Chondrocyte (in vitro differentiated cells): Measurements from ENCODE around the gene BAIAP2. TPM values are rescaled to one million over a fixed set of nuclear protein-coding genes. Genes with fewer than 3 reads are reported as not detected.
A peak's percentile ranks its signal among the peaks of the same experiment; 100 is the strongest.

Source experiments
- DNase-seq: peaks from one replicate; pipeline ENCODE4 v3.0.0; 2021; ENCODE audit warnings: mixed read lengths, low spot score
- H3K27ac Mint-ChIP-seq: one replicate; pipeline ENCODE4 v1.8.0; 2021; ENCODE audit warnings: mild to moderate bottlenecking, moderate library complexity, mixed read lengths; ENCODE audit not compliant: unreplicated experiment
- H3K27me3 Mint-ChIP-seq: 2 replicates; pipeline ENCODE4 v1.8.0; 2021; ENCODE audit warnings: low read depth, mixed read lengths
- H3K36me3 Mint-ChIP-seq: 2 replicates; pipeline ENCODE4 v1.8.0; 2021; ENCODE audit warnings: low read depth, mixed read lengths
- H3K4me1 Mint-ChIP-seq: 2 replicates; pipeline ENCODE4 v1.8.0; 2021; ENCODE audit warnings: low read depth, mild to moderate bottlenecking, mixed read lengths
- H3K4me3 Mint-ChIP-seq: one replicate; pipeline ENCODE4 v1.8.0; 2021; ENCODE audit warnings: mild to moderate bottlenecking, moderate library complexity, mixed read lengths; ENCODE audit not compliant: unreplicated experiment
- H3K9me3 Mint-ChIP-seq: 2 replicates; pipeline ENCODE4 v1.8.0; 2021; ENCODE audit warnings: low read depth, mixed read lengths
- total RNA-seq: library from RNA; stranded (reverse); gene quantifications from 3 replicates; pipeline ENCODE4 v1.2.1, GENCODE V29; 2021
- TF ChIP-seq, protein P1 (sequence below): fragments of 200-600 bp; sonication (generic); IDR thresholded peaks from 2 replicates; pipeline ENCODE4 v1.5.0; 2021; ENCODE audit warnings: antibody characterized with exemption, mild to moderate bottlenecking, moderate library complexity

Gene BAIAP2
- total RNA-seq, 1 donor from 2014 or later = 29.5 TPM

DNA sequence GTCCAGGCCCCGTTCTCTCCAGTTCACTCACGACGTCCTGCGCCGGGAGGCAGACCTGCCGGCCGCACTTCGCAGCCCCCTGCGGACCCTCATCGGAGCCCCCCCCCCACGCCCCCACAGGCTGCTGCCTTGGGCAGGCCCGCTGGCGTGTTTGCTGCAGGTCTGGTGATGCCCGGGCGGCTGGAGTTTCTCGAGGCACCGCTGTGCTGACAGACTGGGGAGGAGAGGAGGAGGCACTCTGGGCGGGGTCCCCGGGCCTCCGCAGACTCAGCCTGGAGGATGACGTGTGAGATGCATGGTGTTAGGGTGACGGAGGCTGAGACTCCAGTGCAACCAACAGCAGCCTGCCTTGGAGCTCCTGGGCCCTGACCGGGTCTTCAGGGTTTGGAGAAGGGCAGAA is 24.1 kb downstream of the BAIAP2 start:
- Mint-ChIP-seq H3K9me3 (no peaks in the 10 kb centered on the region), H3K36me3 (peaks cover 4% of the 10 kb centered on the region), H3K27me3 (no peaks in the 10 kb centered on the region), H3K4me1 (peaks cover 47% of the 10 kb centered on the region), H3K4me3 (no peak overlapping the region), H3K27ac (no peak overlapping the region)
- DNase-seq = no peak
- TF ChIP-seq, protein P1, sequence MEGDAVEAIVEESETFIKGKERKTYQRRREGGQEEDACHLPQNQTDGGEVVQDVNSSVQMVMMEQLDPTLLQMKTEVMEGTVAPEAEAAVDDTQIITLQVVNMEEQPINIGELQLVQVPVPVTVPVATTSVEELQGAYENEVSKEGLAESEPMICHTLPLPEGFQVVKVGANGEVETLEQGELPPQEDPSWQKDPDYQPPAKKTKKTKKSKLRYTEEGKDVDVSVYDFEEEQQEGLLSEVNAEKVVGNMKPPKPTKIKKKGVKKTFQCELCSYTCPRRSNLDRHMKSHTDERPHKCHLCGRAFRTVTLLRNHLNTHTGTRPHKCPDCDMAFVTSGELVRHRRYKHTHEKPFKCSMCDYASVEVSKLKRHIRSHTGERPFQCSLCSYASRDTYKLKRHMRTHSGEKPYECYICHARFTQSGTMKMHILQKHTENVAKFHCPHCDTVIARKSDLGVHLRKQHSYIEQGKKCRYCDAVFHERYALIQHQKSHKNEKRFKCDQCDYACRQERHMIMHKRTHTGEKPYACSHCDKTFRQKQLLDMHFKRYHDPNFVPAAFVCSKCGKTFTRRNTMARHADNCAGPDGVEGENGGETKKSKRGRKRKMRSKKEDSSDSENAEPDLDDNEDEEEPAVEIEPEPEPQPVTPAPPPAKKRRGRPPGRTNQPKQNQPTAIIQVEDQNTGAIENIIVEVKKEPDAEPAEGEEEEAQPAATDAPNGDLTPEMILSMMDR = no peak

DNA sequence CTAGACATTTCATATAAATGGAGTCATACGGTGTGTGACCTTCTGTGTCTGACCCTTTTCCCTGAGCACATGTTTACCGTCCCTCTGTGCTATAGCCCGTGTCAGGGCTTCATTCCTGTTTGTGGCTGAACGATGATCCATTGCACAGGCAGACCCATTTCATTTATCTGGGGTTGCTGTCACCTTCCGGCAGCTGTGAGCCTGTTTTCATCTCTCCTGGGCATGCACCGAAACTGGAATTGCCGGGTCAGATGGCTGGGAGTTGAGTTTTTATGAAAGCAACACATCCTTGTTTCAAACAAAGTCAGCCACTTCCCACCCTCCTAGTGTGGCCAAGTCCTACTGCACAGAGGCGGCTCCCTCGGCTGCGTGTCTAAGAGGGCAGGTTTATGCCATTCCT is 25.5 kb downstream of the BAIAP2 start:
- Mint-ChIP-seq H3K36me3 (peaks cover 4% of the 10 kb centered on the region), H3K4me3 (no peak overlapping the region), H3K9me3 (no peaks in the 10 kb centered on the region), H3K27ac (peak overlapping the region; percentile 47), H3K27me3 (no peaks in the 10 kb centered on the region), H3K4me1 (peaks cover 58% of the 10 kb centered on the region)
- no peak for DNase-seq
- TF ChIP-seq, protein P1 = no peak

DNA sequence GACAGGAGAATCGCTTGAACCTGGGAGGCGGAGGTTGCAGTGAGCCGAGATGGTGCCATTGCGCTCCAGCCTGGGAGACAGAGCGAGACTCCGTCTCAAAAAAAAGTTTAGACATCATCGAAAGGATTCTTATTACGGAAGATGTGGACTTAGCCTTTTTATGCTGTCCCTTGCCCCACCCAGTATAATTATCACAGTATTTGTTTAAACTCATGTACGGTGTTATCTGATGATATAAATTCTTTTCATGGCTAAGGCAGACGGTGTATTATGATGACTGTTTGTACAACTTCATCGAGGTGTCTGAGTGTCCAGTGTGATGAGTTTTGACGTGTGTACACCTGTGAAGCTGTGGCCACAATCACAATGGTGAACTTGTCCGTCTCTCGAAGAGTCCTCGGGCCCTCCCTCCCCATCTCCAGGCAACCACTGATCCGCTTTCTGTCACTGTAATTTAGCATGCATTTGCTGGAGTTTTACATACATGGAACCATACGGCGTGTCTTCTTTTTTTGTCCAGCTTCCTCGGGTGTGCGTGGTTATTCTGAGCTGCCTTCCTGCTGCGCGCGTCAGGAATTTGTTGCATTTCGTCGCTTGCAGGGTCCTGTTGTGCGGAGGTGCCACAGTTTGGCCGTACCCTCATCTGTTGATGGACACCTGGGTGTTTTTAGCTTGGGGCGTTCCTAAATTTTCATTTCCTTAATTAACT is 26.2 kb downstream of the BAIAP2 start:
- Mint-ChIP-seq H3K9me3 (no peaks in the 10 kb centered on the region), H3K4me1 (peaks cover 61% of the 10 kb centered on the region), H3K36me3 (peaks cover 4% of the 10 kb centered on the region), H3K27ac (no peak overlapping the region), H3K4me3 (no peak overlapping the region), H3K27me3 (no peaks in the 10 kb centered on the region)
- TF ChIP-seq, protein P1 = no peak
- no peak for DNase-seq

DNA sequence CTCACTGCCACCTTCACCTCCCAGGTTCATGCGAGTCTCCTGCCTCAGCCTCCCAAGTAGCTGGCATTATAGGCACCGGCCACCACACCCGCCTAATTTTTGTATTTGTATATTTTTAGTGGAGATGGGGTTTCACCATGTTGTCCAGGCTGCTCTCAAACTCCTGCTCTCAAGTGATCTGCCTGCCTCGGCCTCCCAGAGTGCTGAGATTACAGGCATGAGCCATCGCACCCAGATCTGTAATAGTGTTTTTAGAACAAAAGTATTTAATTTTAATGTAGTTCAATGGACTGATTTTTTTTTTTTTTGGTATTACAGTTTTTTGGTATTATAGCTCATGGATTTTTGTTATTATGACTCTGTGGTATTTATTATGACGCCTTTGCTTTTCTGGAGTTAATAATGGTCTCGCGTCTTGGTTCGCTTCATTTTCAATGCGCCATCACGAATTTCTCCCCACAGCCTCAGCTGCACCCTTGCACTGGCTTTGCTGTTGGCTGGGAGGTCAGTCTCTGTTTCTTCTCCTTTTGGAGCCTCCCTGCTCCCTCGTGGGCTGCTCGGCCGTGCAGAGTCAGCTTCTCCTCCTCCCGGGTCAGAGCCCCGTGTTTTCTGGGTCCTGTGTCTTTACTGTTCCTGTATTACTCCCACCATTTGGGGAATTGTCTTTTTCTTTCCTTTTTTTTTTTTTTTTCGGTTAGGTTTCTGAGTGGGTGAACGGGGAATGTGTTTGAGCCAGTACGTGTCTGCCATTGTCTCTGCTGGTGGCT is 27.2 kb downstream of the BAIAP2 start:
- TF ChIP-seq, protein P1 = no peak

More for the DNA sequence above, 27.2 kb downstream of the BAIAP2 start:
- Mint-ChIP-seq H3K4me3 (no peak overlapping the region), H3K27me3 (no peaks in the 10 kb centered on the region), H3K9me3 (no peaks in the 10 kb centered on the region), H3K27ac (no peak overlapping the region), H3K36me3 (peaks cover 4% of the 10 kb centered on the region), H3K4me1 (peaks cover 56% of the 10 kb centered on the region)
- DNase-seq = no peak
